ENCODE data around the gene BACE2.
A peak's percentile ranks its signal among the peaks of the same experiment; 100 is the strongest.

Gene BACE2

GRCh38 chr21:41137401-41137800, 30.6 kb upstream of the BACE2 start:
- no peaks in the 10 kb centered on the region for H3K4me1 ChIP-seq (ENCODE audit: control insufficient read depth, insufficient read depth, low read length)
- ChIA-PET POLR2A (no interaction called here), CTCF (interaction anchor here (0.5 to 7.5 kb wide), 3 partner anchors 9 to 30 kb away, joined by 3 to 101 read pairs (median 3); no protein-coding TSS in a partner anchor)
- no peak overlapping the region for H3K4me3 ChIP-seq (ENCODE audit: low read depth, low read length)
- H3K27ac ChIP-seq (ENCODE audit: extremely low read depth, low read depth, low read length): no peak overlapping the region
- H3K36me3 ChIP-seq (ENCODE audit: control insufficient read depth in 2 of 2, insufficient read depth in 1 of 2, low read length in 2 of 2): no peaks in the 10 kb centered on the region
- no peaks in the 10 kb centered on the region for H3K9me3 ChIP-seq (ENCODE audit: control insufficient read depth, insufficient read depth, low read depth, low read length)
- TF ChIP-seq ZNF302 (tag by site-specific recombination; IDR thresholded peaks at IDR 0.05; ENCODE audit: low read depth): no peak
- no peak for TF ChIP-seq SP3 (tag by site-specific recombination; IDR thresholded peaks at IDR 0.05)
- no peak for TF ChIP-seq ZBTB10 (tag by site-specific recombination; IDR thresholded peaks at IDR 0.05)
- TF ChIP-seq HOXA7 (CRISPR knock-in tag; IDR thresholded peaks at IDR 0.05; ENCODE audit: borderline replicate concordance): no peak
- 0 out of 2 replicates have a peak, but pooled peaks have one; percentile 11 for TF ChIP-seq EGR2 (tag by site-specific recombination; IDR thresholded peaks at IDR 0.05; ENCODE audit: low read depth)
- no peak for TF ChIP-seq WT1 (tag by site-specific recombination; IDR thresholded peaks at IDR 0.05)

- no peaks in the 10 kb centered on the region for H3K4me1 ChIP-seq (ENCODE audit: control insufficient read depth, insufficient read depth, low read length)
- no peaks in the 10 kb centered on the region for H3K36me3 ChIP-seq (ENCODE audit: control insufficient read depth in 2 of 2, insufficient read depth in 1 of 2, low read length in 2 of 2)
- POLR2A ChIA-PET: no interaction called here
- no peak overlapping the region for H3K27ac ChIP-seq (ENCODE audit: extremely low read depth, low read depth, low read length)
- CTCF ChIA-PET: interaction anchor here (7.5 kb wide), 1 partner anchor 15 kb away, joined by 101 read pairs; no protein-coding TSS in a partner anchor
- H3K4me3 ChIP-seq (ENCODE audit: low read depth, low read length): no peak overlapping the region
- H3K9me3 ChIP-seq (ENCODE audit: control insufficient read depth, insufficient read depth, low read depth, low read length): no peaks in the 10 kb centered on the region
- TF ChIP-seq ZNF221 (tag by site-specific recombination; IDR thresholded peaks at IDR 0.05; ENCODE audit: borderline replicate concordance): no peak
- TF ChIP-seq ZNF391 (tag by site-specific recombination; IDR thresholded peaks at IDR 0.05; ENCODE audit: borderline replicate concordance, low read depth): no peak
- no peak for TF ChIP-seq AEBP2 (tag by site-specific recombination; IDR thresholded peaks at IDR 0.05; ENCODE audit: borderline replicate concordance)
- no peak for TF ChIP-seq ZNF174 (tag by site-specific recombination; IDR thresholded peaks at IDR 0.05)
- no peak for TF ChIP-seq SCRT2 (tag by site-specific recombination; IDR thresholded peaks at IDR 0.05)
- no peak for TF ChIP-seq ZNF518A (tag by site-specific recombination; conservative IDR thresholded peaks at IDR 0.05; ENCODE audit: low read depth)
- no peak for TF ChIP-seq ELK4 (IDR thresholded peaks at IDR 0.05; ENCODE audit: borderline replicate concordance, low read depth, low read length)
- TF ChIP-seq ZFP3 (tag by site-specific recombination; IDR thresholded peaks at IDR 0.05; ENCODE audit: low read depth): no peak
- no peak for TF ChIP-seq ZBTB49 (tag by site-specific recombination; IDR thresholded peaks at IDR 0.05; ENCODE audit: low read depth)
- no peak for TF ChIP-seq ZNF596 (tag by site-specific recombination; IDR thresholded peaks at IDR 0.05)
- TF ChIP-seq ZNF341 (tag by site-specific recombination; IDR thresholded peaks at IDR 0.05; ENCODE audit: low read depth): no peak
- no peak for TF ChIP-seq ZNF664 (tag by site-specific recombination; IDR thresholded peaks at IDR 0.05)
- TF ChIP-seq ZNF146 (tag by site-specific recombination; IDR thresholded peaks at IDR 0.05): no peak
- TF ChIP-seq ZNF211 (tag by site-specific recombination; IDR thresholded peaks at IDR 0.05; ENCODE audit: low read depth): no peak
- TF ChIP-seq ZNF585B (tag by site-specific recombination; IDR thresholded peaks at IDR 0.05): no peak
- TF ChIP-seq ZNF621 (tag by site-specific recombination; IDR thresholded peaks at IDR 0.05): no peak
- TF ChIP-seq ZNF514 (tag by site-specific recombination; IDR thresholded peaks at IDR 0.05): no peak
Measured at GRCh38 chr21:41137889-41138288, 30.1 kb upstream of the BACE2 start.
